22Rv1 (cell line): Measurements from ENCODE around the gene COPB1.

Experiments
- H3K27ac ChIP-seq: fragments of 450-650 bp; 2 replicates; pipeline ENCODE4 v1.5.1; 2017
- ZFX ChIP-seq: fragments of 450-650 bp; IDR thresholded peaks from 2 replicates; pipeline ENCODE4 v1.6.1; 2017; ENCODE audit warnings: antibody characterized with exemption, borderline replicate concordance
- TF ChIP-seq, protein P1 (sequence below): fragments of 450-650 bp; IDR thresholded peaks from 2 replicates; pipeline ENCODE4 v1.5.1; 2017; ENCODE audit warnings: mild to moderate bottlenecking

Gene COPB1

DNA sequence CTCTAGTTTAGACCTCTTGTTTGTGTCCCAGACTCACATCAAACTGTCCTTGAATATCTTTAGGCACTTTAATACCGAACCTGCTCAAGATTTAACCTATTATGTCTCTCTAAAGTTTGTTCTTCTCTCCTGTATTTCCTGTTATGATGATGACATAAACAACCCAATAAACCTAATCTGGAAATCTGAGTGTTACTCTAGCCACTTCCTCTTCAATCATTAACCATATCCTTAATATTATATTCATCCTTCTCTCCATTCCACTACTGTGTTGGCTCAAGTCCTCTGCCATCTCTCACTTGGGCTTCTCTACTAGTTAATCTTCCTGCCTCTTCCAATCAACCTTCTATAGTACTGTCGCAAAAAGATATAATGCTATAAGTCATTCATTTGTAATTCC lies 36.0 kb downstream of the COPB1 start:
- no peak overlapping the region for H3K27ac ChIP-seq
- no peak for TF ChIP-seq ZFX
- TF ChIP-seq, protein P1, sequence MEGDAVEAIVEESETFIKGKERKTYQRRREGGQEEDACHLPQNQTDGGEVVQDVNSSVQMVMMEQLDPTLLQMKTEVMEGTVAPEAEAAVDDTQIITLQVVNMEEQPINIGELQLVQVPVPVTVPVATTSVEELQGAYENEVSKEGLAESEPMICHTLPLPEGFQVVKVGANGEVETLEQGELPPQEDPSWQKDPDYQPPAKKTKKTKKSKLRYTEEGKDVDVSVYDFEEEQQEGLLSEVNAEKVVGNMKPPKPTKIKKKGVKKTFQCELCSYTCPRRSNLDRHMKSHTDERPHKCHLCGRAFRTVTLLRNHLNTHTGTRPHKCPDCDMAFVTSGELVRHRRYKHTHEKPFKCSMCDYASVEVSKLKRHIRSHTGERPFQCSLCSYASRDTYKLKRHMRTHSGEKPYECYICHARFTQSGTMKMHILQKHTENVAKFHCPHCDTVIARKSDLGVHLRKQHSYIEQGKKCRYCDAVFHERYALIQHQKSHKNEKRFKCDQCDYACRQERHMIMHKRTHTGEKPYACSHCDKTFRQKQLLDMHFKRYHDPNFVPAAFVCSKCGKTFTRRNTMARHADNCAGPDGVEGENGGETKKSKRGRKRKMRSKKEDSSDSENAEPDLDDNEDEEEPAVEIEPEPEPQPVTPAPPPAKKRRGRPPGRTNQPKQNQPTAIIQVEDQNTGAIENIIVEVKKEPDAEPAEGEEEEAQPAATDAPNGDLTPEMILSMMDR = no peak

DNA sequence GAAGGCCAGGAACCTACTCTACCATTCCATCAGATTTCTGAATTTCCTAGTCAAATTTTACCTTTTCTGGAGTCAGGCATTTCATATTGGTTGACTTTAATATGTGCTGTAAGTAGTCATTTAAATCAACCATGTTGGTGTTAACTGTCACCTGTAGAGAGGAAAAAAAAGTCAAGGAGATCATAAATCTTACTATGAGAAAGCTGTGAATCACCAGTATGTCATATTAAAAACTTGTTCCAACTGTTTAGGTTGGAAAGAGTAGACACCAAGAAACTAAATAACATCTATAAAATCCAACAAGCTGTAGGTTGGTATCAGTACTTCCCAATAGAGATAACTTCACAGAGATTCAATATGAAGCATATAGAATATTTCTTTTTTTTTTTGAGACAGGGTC lies 39.5 kb downstream of the COPB1 start:
- TF ChIP-seq ZFX = no peak
- TF ChIP-seq, protein P1 = no peak
- H3K27ac ChIP-seq = no peak overlapping the region

DNA sequence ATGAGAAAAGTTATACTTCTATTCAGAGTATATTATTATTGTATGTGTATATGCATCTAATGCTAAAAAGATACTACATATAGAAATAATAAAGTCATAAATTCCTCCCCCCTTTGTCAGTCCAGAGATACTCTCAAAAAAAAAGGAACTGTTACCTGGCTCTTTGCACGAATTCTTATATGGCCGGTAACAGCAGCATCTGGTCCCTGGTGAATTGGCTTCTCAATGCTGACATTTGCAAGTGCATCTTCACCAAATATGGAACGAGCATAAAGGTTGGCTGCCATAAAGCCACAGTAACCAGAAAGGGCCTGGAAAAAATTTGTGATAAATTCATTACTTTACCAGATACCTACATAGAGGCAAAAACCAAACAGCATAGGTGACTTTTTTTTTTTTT lies 41.2 kb downstream of the COPB1 start:
- TF ChIP-seq, protein P1 = no peak
- no peak for TF ChIP-seq ZFX
- no peak overlapping the region for H3K27ac ChIP-seq

DNA sequence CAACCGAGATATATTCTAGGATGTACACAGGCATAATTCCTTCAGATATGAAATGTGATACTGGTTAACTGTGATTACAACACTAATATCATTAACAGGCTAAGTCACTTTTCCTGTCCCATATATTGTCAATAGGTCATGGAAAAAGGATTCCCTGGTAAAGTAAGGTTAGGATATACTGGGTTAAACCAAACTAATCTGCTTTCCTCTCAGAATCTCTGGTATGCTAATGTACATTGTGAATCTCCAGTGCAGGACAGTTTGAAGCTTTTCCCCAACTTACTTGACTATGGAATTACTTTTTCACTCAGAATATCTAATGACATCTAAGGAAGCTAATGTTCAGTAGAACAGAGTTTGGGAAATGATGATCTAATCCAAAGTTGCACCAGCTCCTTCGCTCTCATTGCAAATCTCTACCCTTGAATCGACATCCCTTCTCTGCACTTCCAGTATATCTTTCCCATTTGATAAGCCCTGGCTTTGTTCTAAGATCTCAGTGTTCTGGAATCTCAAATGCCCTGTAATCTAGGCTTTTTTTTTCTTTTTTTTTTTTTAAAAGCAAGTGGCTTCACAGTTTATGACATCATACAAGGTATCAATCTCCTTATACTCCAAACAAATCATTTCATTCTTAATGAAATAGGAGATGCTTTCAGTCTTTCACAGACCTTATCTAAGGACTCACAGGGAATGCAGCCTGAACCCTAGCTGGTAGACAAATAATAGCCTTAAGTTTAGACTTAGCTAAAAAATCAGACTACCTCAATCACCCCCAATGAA lies 43.8 kb downstream of the COPB1 start:
- H3K27ac ChIP-seq = no peak overlapping the region

DNA sequence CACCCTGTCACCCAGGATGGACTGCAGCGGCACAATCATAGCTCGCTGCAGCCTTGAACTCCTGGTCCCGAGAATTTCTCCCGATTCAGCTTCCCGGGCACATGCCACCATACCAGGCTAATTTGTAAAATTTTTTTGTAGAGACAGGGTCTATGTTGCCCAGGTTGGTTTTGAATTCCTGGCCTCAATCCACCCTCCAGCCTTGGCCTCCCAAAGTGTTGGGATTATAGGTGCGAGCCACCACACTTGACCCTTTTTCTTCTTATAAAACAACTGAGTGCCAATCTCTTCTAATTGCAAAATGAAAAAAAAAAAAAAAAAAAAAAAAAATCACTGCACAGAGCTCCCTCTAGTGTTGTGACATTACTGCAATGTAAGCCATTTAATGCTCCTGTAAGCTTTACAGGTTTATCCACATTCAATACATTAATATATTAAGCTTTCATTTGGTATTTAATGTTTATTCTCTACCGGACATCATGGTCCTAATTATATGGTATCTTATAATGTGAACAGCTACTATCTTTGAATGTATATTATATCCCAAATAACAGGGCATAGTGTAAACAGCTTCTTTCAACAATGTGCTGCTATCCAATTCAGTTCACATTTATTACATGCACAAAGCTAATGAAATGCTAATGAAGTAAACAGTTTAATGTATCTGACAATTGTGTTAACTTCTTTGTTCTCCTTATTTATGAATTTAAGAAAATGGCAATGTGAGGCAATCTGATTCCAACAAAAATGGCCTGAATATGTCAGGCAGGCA lies 44.6 kb downstream of the COPB1 start:
- TF ChIP-seq, protein P1 = peak; percentile 80
- TF ChIP-seq ZFX = no peak

More for the DNA sequence above, 43.8 kb downstream of the COPB1 start:
- TF ChIP-seq, protein P1 = no peak
- no peak for TF ChIP-seq ZFX

DNA sequence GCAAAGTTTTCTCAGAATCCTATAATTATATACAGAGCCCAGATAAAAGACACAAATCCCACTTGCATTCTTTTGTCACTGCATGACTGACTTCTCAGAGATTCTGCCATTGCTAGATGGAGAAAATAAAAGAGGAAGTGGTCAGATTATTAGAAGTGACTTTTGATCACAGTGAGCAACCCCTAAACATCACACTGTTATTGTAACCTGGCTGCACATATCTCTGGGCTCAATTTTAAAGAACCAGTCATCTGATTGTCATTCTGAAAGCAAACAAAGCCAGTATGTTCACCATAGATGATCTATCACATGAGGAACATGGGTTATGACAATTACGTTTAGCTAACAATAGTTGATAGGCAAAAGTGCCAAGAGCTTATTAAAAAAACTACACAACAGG lies 47.8 kb downstream of the COPB1 start:
- H3K27ac ChIP-seq = no peak overlapping the region
- no peak for TF ChIP-seq ZFX
- TF ChIP-seq, protein P1 = no peak

More for the DNA sequence above, 44.6 kb downstream of the COPB1 start:
- no peak overlapping the region for H3K27ac ChIP-seq

DNA sequence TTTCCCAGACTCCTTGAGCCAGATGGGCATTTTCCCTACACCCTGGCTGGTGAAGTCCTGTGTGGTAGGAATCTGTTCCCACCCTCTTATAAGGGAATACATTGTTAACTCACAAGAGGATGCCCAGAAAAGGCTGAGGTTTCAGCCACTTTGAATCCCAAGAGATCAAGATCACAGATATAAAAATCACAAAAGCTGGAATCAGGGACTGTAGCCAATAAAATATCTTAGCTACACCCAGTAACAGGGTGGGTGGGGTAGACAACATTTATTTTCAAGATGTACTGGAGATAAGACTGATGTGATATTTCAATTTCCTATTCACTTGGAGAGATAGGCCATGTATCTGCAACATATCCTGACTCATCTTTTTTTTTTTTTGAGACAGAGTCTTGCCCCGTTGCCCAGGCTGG lies 50.3 kb downstream of the COPB1 start:
- TF ChIP-seq, protein P1 = no peak
- no peak for TF ChIP-seq ZFX
- no peak overlapping the region for H3K27ac ChIP-seq
